HG03575 (cell line): Measurements from ENCODE around the gene SEMA4G.
"Not testable (repeated sequence)": the region's sequence is repeated elsewhere in the genome, so short reads cannot be mapped to it uniquely, and the experiment has no call there.

ENCODE experiments used
- ATAC-seq: cut with Tn5 transposase; IDR thresholded peaks from one replicate; pipeline ENCODE4 v1.9.1; 2021; ENCODE audit not compliant: unreplicated experiment, insufficient number of reproducible peaks, low FRiP score; ENCODE audit errors: extremely low read depth

SEMA4G gene

GRCh38 chr10:100968062-100968736, 1.1 kb upstream of the SEMA4G start:
- ATAC-seq, result no peak

- ATAC-seq, result no peak
Observed at GRCh38 chr10:100968863-100969186, 479 bp upstream of the SEMA4G start.

- no peak for ATAC-seq
Observed at GRCh38 chr10:100970076-100970913, 991 bp downstream of the SEMA4G start.

- no peak for ATAC-seq
Observed at GRCh38 chr10:100970914-100971811, 1.9 kb downstream of the SEMA4G start.

GRCh38 chr10:100972115-100972903, 3.0 kb downstream of the SEMA4G start:
- ATAC-seq, result no peak

- no peak for ATAC-seq
Observed at GRCh38 chr10:100972904-100973535, 3.7 kb downstream of the SEMA4G start.

- ATAC-seq, result not testable (repeated sequence)
Observed at GRCh38 chr10:100975397-100975796, 6.1 kb downstream of the SEMA4G start.

- ATAC-seq, result no peak
Observed at GRCh38 chr10:100976906-100977305, 7.6 kb downstream of the SEMA4G start.

- ATAC-seq, result no peak
Observed at GRCh38 chr10:100977436-100977835, 8.1 kb downstream of the SEMA4G start.

GRCh38 chr10:100978121-100978900, 9.0 kb downstream of the SEMA4G start:
- ATAC-seq, result no peak

GRCh38 chr10:100978901-100979195, 9.5 kb downstream of the SEMA4G start:
- ATAC-seq, result no peak

- no peak for ATAC-seq
Observed at GRCh38 chr10:100979791-100980272, 10.5 kb downstream of the SEMA4G start.

GRCh38 chr10:100980311-100980710, 11.0 kb downstream of the SEMA4G start:
- no peak for ATAC-seq

GRCh38 chr10:100980711-100981110, 11.4 kb downstream of the SEMA4G start:
- no peak for ATAC-seq

GRCh38 chr10:100981178-100981772, 12.0 kb downstream of the SEMA4G start:
- ATAC-seq, result no peak

- no peak for ATAC-seq
Observed at GRCh38 chr10:100982916-100983830, 13.9 kb downstream of the SEMA4G start.
